Progenitor cell of endocrine pancreas (in vitro differentiated cells): ENCODE data around the gene GBX2. TPM values are rescaled to one million over a fixed set of nuclear protein-coding genes. Genes with fewer than 3 reads are reported as not detected.
A peak's percentile ranks its signal among the peaks of the same experiment; 100 is the strongest.

Source experiments
- DNase-seq: peaks from one replicate; pipeline ENCODE4 v3.0.0; 2021; ENCODE audit warnings: low spot score; ENCODE audit not compliant: unreplicated experiment
- H3K27ac Mint-ChIP-seq: 2 replicates; pipeline ENCODE4 v1.8.0; 2021; ENCODE audit warnings: mild to moderate bottlenecking, moderate library complexity, mixed read lengths
- H3K27me3 Mint-ChIP-seq: 2 replicates; pipeline ENCODE4 v1.8.0; 2021; ENCODE audit warnings: mixed read lengths
- H3K36me3 Mint-ChIP-seq: 2 replicates; pipeline ENCODE4 v1.8.0; 2022; ENCODE audit warnings: mixed read lengths; ENCODE audit not compliant: insufficient read depth
- H3K4me1 Mint-ChIP-seq: 2 replicates; pipeline ENCODE4 v1.8.0; 2021; ENCODE audit warnings: low read depth, mixed read lengths
- H3K4me3 Mint-ChIP-seq: 2 replicates; pipeline ENCODE4 v1.8.0; 2021; ENCODE audit warnings: low read depth, mild to moderate bottlenecking, moderate library complexity, mixed read lengths
- H3K9me3 Mint-ChIP-seq: 2 replicates; pipeline ENCODE4 v1.8.0; 2021; ENCODE audit warnings: low read depth, mixed read lengths
- CTCF ChIP-seq: fragments of 200-600 bp; sonication (generic); IDR thresholded peaks from one replicate; pipeline ENCODE4 v1.5.0; 2021; ENCODE audit warnings: antibody characterized with exemption, mild to moderate bottlenecking; ENCODE audit not compliant: unreplicated experiment
- total RNA-seq: library from RNA; stranded (reverse); gene quantifications from 2 replicates; pipeline ENCODE4 v1.2.1, GENCODE V29; 2021

Gene GBX2
- total RNA-seq, 1 donor from 2014 or later = not detected

GRCh38 chr2:236208019-236208926, 40.1 kb upstream of the GBX2 start:
- H3K4me1 Mint-ChIP-seq = peaks cover 4% of the 10 kb centered on the region
- TF ChIP-seq CTCF = no peak
- peaks cover 10% of the 10 kb centered on the region for H3K27me3 Mint-ChIP-seq
- H3K4me3 Mint-ChIP-seq = no peak overlapping the region
- DNase-seq = no peak
- no peaks in the 10 kb centered on the region for H3K36me3 Mint-ChIP-seq
- H3K27ac Mint-ChIP-seq = peak overlapping the region; percentile 14
- H3K9me3 Mint-ChIP-seq = no peaks in the 10 kb centered on the region

GRCh38 chr2:236207472-236207871, 39.3 kb upstream of the GBX2 start:
- no peak overlapping the region for H3K27ac Mint-ChIP-seq
- no peak for DNase-seq

GRCh38 chr2:236205867-236206645, 37.9 kb upstream of the GBX2 start:
- Mint-ChIP-seq H3K27me3 (peaks cover 9% of the 10 kb centered on the region), H3K9me3 (no peaks in the 10 kb centered on the region), H3K27ac (no peak overlapping the region), H3K4me3 (no peak overlapping the region), H3K4me1 (peaks cover 4% of the 10 kb centered on the region), H3K36me3 (no peaks in the 10 kb centered on the region)
- DNase-seq = no peak
- TF ChIP-seq CTCF = no peak

More at GRCh38 chr2:236207472-236207871, 39.3 kb upstream of the GBX2 start:
- TF ChIP-seq CTCF = no peak
- Mint-ChIP-seq H3K4me3 (no peak overlapping the region), H3K9me3 (no peaks in the 10 kb centered on the region), H3K4me1 (peaks cover 4% of the 10 kb centered on the region), H3K36me3 (no peaks in the 10 kb centered on the region), H3K27me3 (peaks cover 8% of the 10 kb centered on the region)

- no peaks in the 10 kb centered on the region for H3K4me1 Mint-ChIP-seq
- H3K27ac Mint-ChIP-seq = no peak overlapping the region
- no peak for TF ChIP-seq CTCF
- no peak overlapping the region for H3K4me3 Mint-ChIP-seq
- H3K36me3 Mint-ChIP-seq = no peaks in the 10 kb centered on the region
- no peak for DNase-seq
- peaks cover 7% of the 10 kb centered on the region for H3K27me3 Mint-ChIP-seq
- no peaks in the 10 kb centered on the region for H3K9me3 Mint-ChIP-seq
Observed at GRCh38 chr2:236204953-236205352, 36.8 kb upstream of the GBX2 start.

GRCh38 chr2:236200378-236200777, 32.2 kb upstream of the GBX2 start:
- TF ChIP-seq CTCF = no peak
- Mint-ChIP-seq H3K4me1 (no peaks in the 10 kb centered on the region), H3K27ac (no peak overlapping the region), H3K9me3 (no peaks in the 10 kb centered on the region), H3K36me3 (no peaks in the 10 kb centered on the region), H3K27me3 (peaks cover 4% of the 10 kb centered on the region), H3K4me3 (no peak overlapping the region)
- no peak for DNase-seq
